Smooth muscle cell of the pulmonary artery (primary cell): ENCODE data around the gene COX7A1. TPM values are rescaled to one million over a fixed set of nuclear protein-coding genes. Genes with fewer than 3 reads are reported as not detected.

ENCODE experiments used
- total RNA-seq: library from RNA; depleted of rRNA; stranded (reverse); fragments of >200 nt; gene quantifications from 2 replicates; pipeline ENCODE4 v1.2.3, GENCODE V29; 2014

Gene COX7A1
- total RNA-seq: 13.2 and 34.2 TPM in 2 replicates

GRCh38 chr19:36152352-36153091, at the start of gene COX7A1:
COX7A1 (minus strand) TSS chr19:36152447; CDS start chr19:36152407, 40 bp downstream.

GRCh38 chr19:36139473-36140303, 12.6 kb downstream of the COX7A1 start, which contains the start of gene CAPNS1:
CAPNS1 (plus strand) TSS chr19:36140066; CDS start chr19:36141012, 946 bp downstream.

DNA sequence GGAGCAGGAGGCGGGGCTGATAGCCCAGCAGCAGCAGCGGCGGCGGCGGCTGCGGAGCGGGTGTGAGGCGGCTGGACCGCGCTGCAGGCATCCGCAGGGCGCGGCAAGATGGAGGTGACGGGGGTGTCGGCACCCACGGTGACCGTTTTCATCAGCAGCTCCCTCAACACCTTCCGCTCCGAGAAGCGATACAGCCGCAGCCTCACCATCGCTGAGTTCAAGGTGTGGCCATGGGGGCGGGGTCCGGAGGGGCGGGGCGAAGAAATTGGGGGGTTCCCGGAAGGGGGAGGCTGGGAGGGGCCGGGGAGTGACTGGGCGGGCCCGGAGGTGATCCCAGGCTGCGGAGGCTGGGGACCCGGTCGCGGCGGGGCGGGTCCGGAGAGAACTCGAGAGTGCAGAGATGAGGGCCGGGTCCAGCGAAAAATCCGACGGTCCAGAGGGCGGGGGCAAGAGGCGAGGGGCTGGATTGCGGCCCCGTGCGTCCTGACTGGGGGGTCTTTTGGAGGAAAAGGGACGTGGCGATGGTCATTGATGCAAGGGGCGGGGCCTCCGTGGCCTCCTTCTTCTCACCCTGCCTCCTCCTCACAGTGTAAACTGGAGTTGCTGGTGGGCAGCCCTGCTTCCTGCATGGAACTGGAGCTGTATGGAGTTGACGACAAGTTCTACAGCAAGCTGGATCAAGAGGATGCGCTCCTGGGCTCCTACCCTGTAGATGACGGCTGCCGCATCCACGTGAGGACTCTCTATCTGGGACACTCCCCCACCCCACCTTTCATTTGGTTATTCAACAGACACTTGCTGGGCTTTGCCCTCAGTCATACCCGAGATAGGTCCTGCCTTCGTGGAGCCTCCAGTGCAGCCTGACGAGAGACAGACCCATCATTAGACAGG, 36.5 kb downstream of the COX7A1 start, which contains the start of gene TBCB:
Gene TBCB (plus strand): TSS at position 16 of the 891 bp plus-strand sequence. CDS start 93 bp downstream, at position 109.

GRCh38 chr19:36114721-36115452, 37.4 kb downstream of the COX7A1 start, which contains the start of gene POLR2I:
POLR2I (minus strand) TSS chr19:36114875; CDS start chr19:36114856, 19 bp downstream.

GRCh38 chr19:36110487-36111199, 41.6 kb downstream of the COX7A1 start, which contains the start of gene OVOL3:
OVOL3 (plus strand) TSS chr19:36111143; CDS start chr19:36111203, 60 bp downstream.

Other genes with a start within 250 kb of the COX7A1 start
- 0.46 and 1.2 TPM in 2 replicates for gene HCST, start 249.9 kb downstream of the COX7A1 start, total RNA-seq
- not detected in 2 replicates for gene TYROBP, start 244.2 kb downstream of the COX7A1 start, total RNA-seq
- gene LRFN3, start 216.1 kb downstream of the COX7A1 start, total RNA-seq: 5.1 and 7.1 TPM in 2 replicates
- gene SDHAF1, start 157.3 kb downstream of the COX7A1 start, total RNA-seq: 7.7 and 8.0 TPM in 2 replicates
- gene SYNE4, start 143.6 kb downstream of the COX7A1 start, total RNA-seq: 0.13 and 0.20 TPM in 2 replicates
- gene ALKBH6, start 138.2 kb downstream of the COX7A1 start, total RNA-seq: 12.6 and 18.2 TPM in 2 replicates
- gene CLIP3, start 119.6 kb downstream of the COX7A1 start, total RNA-seq: 31.5 and 42.9 TPM in 2 replicates
- 3.3 and 5.5 TPM in 2 replicates for gene THAP8, start 98.2 kb downstream of the COX7A1 start, total RNA-seq
- gene WDR62, start 97.5 kb downstream of the COX7A1 start, total RNA-seq: 1.7 and 2.3 TPM in 2 replicates
- gene OVOL3, start 41.3 kb downstream of the COX7A1 start, total RNA-seq: not detected in 2 replicates
- gene POLR2I, start 37.6 kb downstream of the COX7A1 start, total RNA-seq: 65.5 and 83.0 TPM in 2 replicates
- gene TBCB, start 37.0 kb downstream of the COX7A1 start, total RNA-seq: 172 and 201 TPM in 2 replicates
- 461 and 505 TPM in 2 replicates for gene CAPNS1, start 12.4 kb downstream of the COX7A1 start, total RNA-seq
- 7.5 and 8.0 TPM in 2 replicates for gene ZNF565, start 62.2 kb upstream of the COX7A1 start, total RNA-seq
- 64.4 and 67.2 TPM in 2 replicates for gene ZNF146, start 62.7 kb upstream of the COX7A1 start, total RNA-seq
- 3.8 and 4.8 TPM in 2 replicates for gene ZFP14, start 226.8 kb upstream of the COX7A1 start, total RNA-seq